Neural crest cell (in vitro differentiated cells): ENCODE measurements around the gene DCHS1. TPM values are rescaled to one million over a fixed set of nuclear protein-coding genes. Genes with fewer than 3 reads are reported as not detected.

ENCODE experiments used
- DNase-seq: peaks from one replicate; pipeline ENCODE4 v3.0.0; 2021; ENCODE audit warnings: low read depth, mixed read lengths, low spot score
- H3K27ac Mint-ChIP-seq: one replicate; pipeline ENCODE4 v1.8.0; 2021; ENCODE audit warnings: mild to moderate bottlenecking, mixed read lengths; ENCODE audit not compliant: unreplicated experiment
- H3K27me3 Mint-ChIP-seq: 2 replicates; pipeline ENCODE4 v1.8.0; 2021; ENCODE audit warnings: low read depth, mild to moderate bottlenecking, mixed read lengths
- H3K36me3 Mint-ChIP-seq: 2 replicates; pipeline ENCODE4 v1.8.0; 2021; ENCODE audit warnings: low read depth, mild to moderate bottlenecking, mixed read lengths
- H3K4me1 Mint-ChIP-seq: 2 replicates; pipeline ENCODE4 v1.8.0; 2021; ENCODE audit warnings: mixed read lengths
- H3K4me3 Mint-ChIP-seq: one replicate; pipeline ENCODE4 v1.8.0; 2021; ENCODE audit warnings: mild to moderate bottlenecking, mixed read lengths
- H3K9me3 Mint-ChIP-seq: 2 replicates; pipeline ENCODE4 v1.8.0; 2021; ENCODE audit warnings: mixed read lengths
- total RNA-seq: library from RNA; stranded (reverse); gene quantifications from 2 replicates; pipeline ENCODE4 v1.2.1, GENCODE V29; 2021
- TF ChIP-seq, protein P1 (sequence below): fragments of 200-600 bp; sonication (generic); conservative IDR thresholded peaks from 2 replicates; pipeline ENCODE4 v1.5.0; 2021; ENCODE audit warnings: antibody characterized with exemption, mild to moderate bottlenecking

DCHS1 gene
- total RNA-seq, 1 donor from 2014 or later = 40.4 TPM

DNA sequence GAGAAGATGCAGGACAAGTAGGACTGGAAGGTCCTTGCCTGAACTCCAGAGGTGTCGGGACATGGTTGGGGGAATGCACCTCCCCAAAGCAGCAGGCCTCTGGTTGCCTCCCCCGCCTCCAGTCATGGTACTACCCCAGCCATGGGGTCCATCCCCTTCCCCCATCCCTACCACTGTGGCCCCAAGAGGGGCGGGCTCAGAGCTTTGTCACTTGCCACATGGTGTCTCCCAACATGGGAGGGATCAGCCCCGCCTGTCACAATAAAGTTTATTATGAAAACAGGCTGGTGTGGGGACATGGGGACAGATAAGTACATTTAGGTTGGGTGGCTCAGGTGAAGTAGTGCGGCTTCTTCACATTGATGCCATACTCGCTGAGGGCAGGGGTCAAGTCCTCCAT lies 45.0 kb downstream of the DCHS1 start:
- no peak for DNase-seq
- Mint-ChIP-seq H3K27me3 (no peaks in the 10 kb centered on the region), H3K36me3 (peaks cover 5% of the 10 kb centered on the region), H3K4me3 (peak overlapping the region; percentile 88), H3K9me3 (no peaks in the 10 kb centered on the region), H3K27ac (no peak overlapping the region), H3K4me1 (peaks cover 33% of the 10 kb centered on the region)
- TF ChIP-seq, protein P1, sequence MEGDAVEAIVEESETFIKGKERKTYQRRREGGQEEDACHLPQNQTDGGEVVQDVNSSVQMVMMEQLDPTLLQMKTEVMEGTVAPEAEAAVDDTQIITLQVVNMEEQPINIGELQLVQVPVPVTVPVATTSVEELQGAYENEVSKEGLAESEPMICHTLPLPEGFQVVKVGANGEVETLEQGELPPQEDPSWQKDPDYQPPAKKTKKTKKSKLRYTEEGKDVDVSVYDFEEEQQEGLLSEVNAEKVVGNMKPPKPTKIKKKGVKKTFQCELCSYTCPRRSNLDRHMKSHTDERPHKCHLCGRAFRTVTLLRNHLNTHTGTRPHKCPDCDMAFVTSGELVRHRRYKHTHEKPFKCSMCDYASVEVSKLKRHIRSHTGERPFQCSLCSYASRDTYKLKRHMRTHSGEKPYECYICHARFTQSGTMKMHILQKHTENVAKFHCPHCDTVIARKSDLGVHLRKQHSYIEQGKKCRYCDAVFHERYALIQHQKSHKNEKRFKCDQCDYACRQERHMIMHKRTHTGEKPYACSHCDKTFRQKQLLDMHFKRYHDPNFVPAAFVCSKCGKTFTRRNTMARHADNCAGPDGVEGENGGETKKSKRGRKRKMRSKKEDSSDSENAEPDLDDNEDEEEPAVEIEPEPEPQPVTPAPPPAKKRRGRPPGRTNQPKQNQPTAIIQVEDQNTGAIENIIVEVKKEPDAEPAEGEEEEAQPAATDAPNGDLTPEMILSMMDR = no peak

DNA sequence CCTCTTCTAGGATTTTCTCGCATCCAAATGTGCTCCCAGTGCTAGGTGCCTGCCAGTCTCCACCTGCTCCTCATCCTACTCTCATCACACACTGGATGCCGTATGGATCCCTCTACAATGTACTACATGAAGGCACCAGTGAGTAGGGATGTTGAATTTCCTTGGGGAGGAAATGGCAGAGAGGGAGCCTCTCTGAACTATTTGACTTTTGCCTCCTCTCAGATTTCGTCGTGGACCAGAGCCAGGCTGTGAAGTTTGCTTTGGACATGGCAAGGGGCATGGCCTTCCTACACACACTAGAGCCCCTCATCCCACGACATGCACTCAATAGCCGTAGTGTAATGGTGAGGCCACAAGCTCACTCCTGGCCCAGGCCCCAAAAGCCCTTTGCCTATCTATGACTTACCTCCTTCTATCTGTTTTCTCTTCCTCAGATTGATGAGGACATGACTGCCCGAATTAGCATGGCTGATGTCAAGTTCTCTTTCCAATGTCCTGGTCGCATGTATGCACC lies 46.0 kb downstream of the DCHS1 start:
- no peaks in the 10 kb centered on the region for H3K9me3 Mint-ChIP-seq
- peak overlapping the region; percentile 88 for H3K4me3 Mint-ChIP-seq
- H3K27ac Mint-ChIP-seq = no peak overlapping the region
- peaks cover 4% of the 10 kb centered on the region for H3K36me3 Mint-ChIP-seq
- TF ChIP-seq, protein P1 = no peak
- no peak for DNase-seq
- peaks cover 33% of the 10 kb centered on the region for H3K4me1 Mint-ChIP-seq
- no peaks in the 10 kb centered on the region for H3K27me3 Mint-ChIP-seq

- DNase-seq = no peak
- peaks cover 4% of the 10 kb centered on the region for H3K36me3 Mint-ChIP-seq
- peak overlapping the region; percentile 88 for H3K4me3 Mint-ChIP-seq
- TF ChIP-seq, protein P1 = no peak
- H3K9me3 Mint-ChIP-seq = no peaks in the 10 kb centered on the region
- no peaks in the 10 kb centered on the region for H3K27me3 Mint-ChIP-seq
- no peak overlapping the region for H3K27ac Mint-ChIP-seq
- H3K4me1 Mint-ChIP-seq = peaks cover 33% of the 10 kb centered on the region
Measured at GRCh38 chr11:6608726-6609501, 46.7 kb downstream of the DCHS1 start.

DNA sequence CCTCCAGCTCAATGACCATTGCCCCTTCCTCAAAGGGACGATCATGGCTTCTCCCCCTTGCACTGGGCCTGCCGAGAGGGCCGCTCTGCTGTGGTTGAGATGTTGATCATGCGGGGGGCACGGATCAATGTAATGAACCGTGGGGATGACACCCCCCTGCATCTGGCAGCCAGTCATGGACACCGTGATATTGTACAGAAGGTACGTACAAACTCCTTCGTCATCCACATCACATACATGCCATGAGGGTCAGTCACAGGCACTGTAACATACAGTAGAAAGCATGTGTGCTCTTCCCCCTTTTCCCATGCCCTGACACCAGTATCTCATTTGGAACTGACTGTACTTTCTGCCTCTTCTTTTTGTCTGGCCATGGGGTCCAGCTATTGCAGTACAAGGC lies 47.6 kb downstream of the DCHS1 start:
- DNase-seq = no peak
- Mint-ChIP-seq H3K27me3 (no peaks in the 10 kb centered on the region), H3K27ac (no peak overlapping the region), H3K9me3 (no peaks in the 10 kb centered on the region), H3K4me1 (peaks cover 33% of the 10 kb centered on the region), H3K36me3 (peaks cover 4% of the 10 kb centered on the region), H3K4me3 (peak overlapping the region; percentile 89)
- TF ChIP-seq, protein P1 = no peak

- TF ChIP-seq, protein P1 = no peak
- Mint-ChIP-seq H3K4me1 (peaks cover 33% of the 10 kb centered on the region), H3K9me3 (no peaks in the 10 kb centered on the region), H3K27me3 (no peaks in the 10 kb centered on the region), H3K36me3 (peaks cover 4% of the 10 kb centered on the region), H3K27ac (peak overlapping the region; percentile 90), H3K4me3 (peak overlapping the region; percentile 89)
- DNase-seq = no peak
Measured at GRCh38 chr11:6607190-6607795, 48.3 kb downstream of the DCHS1 start.
